HL-60 (cell line): ENCODE measurements around the gene RBP4.

ENCODE experiments used
- DNase-seq, 2 experiments: peaks; one replicate each; pipeline ENCODE4 v3.0.0-alpha.2; 2010 to 2020; ENCODE audit warnings: low read depth in 1 of 2, low spot score in 1 of 2
- H3K27ac ChIP-seq: fragments of 250-450 bp; sonication (Bioruptor Pico); replicated peaks from 2 replicates; pipeline ENCODE4 v1.5.1; 2020; ENCODE audit warnings: mild to moderate bottlenecking, moderate library complexity
- H3K27me3 ChIP-seq: fragments of 250-450 bp; sonication (Bioruptor Pico); 2 replicates; pipeline ENCODE4 v1.5.1; 2021; ENCODE audit warnings: mild to moderate bottlenecking, moderate library complexity; ENCODE audit not compliant: insufficient read depth, poor library complexity, severe bottlenecking
- H3K4me3 ChIP-seq: replicated peaks from 2 replicates; pipeline ENCODE4 v1.5.1; 2011; ENCODE audit warnings: mild to moderate bottlenecking, control low read depth, low read length; ENCODE audit not compliant: insufficient read depth
- CTCF ChIP-seq: IDR thresholded peaks from one replicate; pipeline ENCODE4 v1.5.1; 2011; ENCODE audit warnings: low read length, control low read depth, inconsistent platforms; ENCODE audit not compliant: insufficient read depth
- GABPA ChIP-seq: IDR thresholded peaks from 2 replicates; pipeline ENCODE4 v1.6.1; 2012; ENCODE audit warnings: low read depth
- POLR2AphosphoS5 ChIP-seq: IDR thresholded peaks from 2 replicates; pipeline ENCODE4 v1.6.1; 2012; ENCODE audit warnings: low read depth
- REST ChIP-seq: IDR thresholded peaks from 2 replicates; pipeline ENCODE4 v1.6.1; 2012; ENCODE audit warnings: low read depth; ENCODE audit not compliant: insufficient replicate concordance
- SPI1 ChIP-seq: IDR thresholded peaks from 2 replicates; pipeline ENCODE4 v1.6.1; 2012; ENCODE audit warnings: low read depth, mild to moderate bottlenecking, borderline replicate concordance

Gene RBP4

GRCh38 chr10:93573051-93573909 lies 27.8 kb downstream of the RBP4 start:
- H3K27ac ChIP-seq = peak overlapping the region; percentile 70
- H3K4me3 ChIP-seq = no peak overlapping the region
- DNase-seq = peak; percentile 78 to 88
- TF ChIP-seq CTCF = no peak
- TF ChIP-seq GABPA = 0 out of 2 replicates have a peak, but pooled peaks have one; percentile 1
- peak; percentile 80 for TF ChIP-seq SPI1
- TF ChIP-seq POLR2AphosphoS5 = peak; percentile 61; the same call in 1 of the 2 replicates
- TF ChIP-seq REST = no peak
- H3K27me3 ChIP-seq = no peaks in the 10 kb centered on the region

- TF ChIP-seq REST (peak; percentile 19), CTCF (no peak), POLR2AphosphoS5 (no peak), GABPA (no peak), SPI1 (no peak)
- Histone ChIP-seq H3K27me3 (no peaks in the 10 kb centered on the region), H3K27ac (peak overlapping the region; percentile 70)
These were observed 28.4 kb downstream of the RBP4 start for GRCh38 chr10:93572606-93573005.

GRCh38 chr10:93570383-93570782 lies 30.7 kb downstream of the RBP4 start:
- DNase-seq = no peak
- Histone ChIP-seq H3K27ac (no peak overlapping the region), H3K4me3 (no peak overlapping the region), H3K27me3 (no peaks in the 10 kb centered on the region)
- no peak for TF ChIP-seq CTCF
- no peak for TF ChIP-seq GABPA
- TF ChIP-seq POLR2AphosphoS5 = no peak
- TF ChIP-seq REST = no peak
- no peak for TF ChIP-seq SPI1

More at GRCh38 chr10:93572606-93573005, 28.4 kb downstream of the RBP4 start:
- H3K4me3 ChIP-seq = no peak overlapping the region
- DNase-seq = peak in 1 of 2 experiments; percentile 55
